ENCODE results near the gene TPX2. TPM values are rescaled to one million over a fixed set of nuclear protein-coding genes. Genes with fewer than 3 reads are reported as not detected.

TPX2 gene
- total and polyA plus RNA-seq, 2 of the 8 experiments (the other 6 are each of a cell fraction or from before 2014, with no cell fraction given) = 43.6 to 125 TPM

DNA sequence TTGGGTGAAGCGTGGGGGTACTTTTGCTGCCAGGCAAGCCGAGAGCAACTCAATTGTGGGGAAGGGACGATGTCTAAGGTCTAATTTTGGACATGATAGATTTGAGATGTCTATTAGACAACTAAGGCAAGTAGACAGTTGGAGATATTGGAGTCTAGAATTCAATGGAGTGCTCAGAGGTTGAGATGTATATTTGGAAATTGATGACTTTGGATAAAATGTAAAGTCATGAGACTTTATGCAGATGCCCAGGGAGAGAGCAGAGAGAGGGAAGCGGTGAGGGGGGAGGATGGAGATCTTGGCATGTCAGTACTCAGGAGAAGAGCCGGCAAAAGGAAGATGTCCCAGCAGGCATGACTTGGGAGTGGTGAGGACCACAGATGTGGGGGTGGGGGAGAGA lies 87.0 kb downstream of the TPX2 start:
- no peak for TF ChIP-seq PHF8 (conservative IDR thresholded peaks at IDR 0.05; ENCODE audit: low read depth, low read length)
- no peak overlapping the region for H2BK12ac ChIP-seq (ENCODE audit: low read depth, low read length)
- H3K9me3 ChIP-seq (ENCODE audit: insufficient read depth in 2 of 2, low read depth in 1 of 2, low read length in 1 of 2) = no peaks in the 10 kb centered on the region
- H2BK15ac ChIP-seq (ENCODE audit: low read length) = no peak overlapping the region
- H3K18ac ChIP-seq (ENCODE audit: extremely low read depth, low read length) = no peak overlapping the region
- no peak overlapping the region for H4K91ac ChIP-seq (replicated peaks; ENCODE audit: insufficient read length, low read length)
- no peaks in the 10 kb centered on the region for H3K79me2 ChIP-seq (ENCODE audit: control insufficient read depth in 1 of 2, insufficient read depth in 2 of 2, low read length in 2 of 2)
- no peak overlapping the region for H3K56ac ChIP-seq (replicated peaks; ENCODE audit: insufficient read length, low read depth, low read length)
- 85% methylated on average over 5 of the region's 5 CpGs; no CpG with 5 or more reads in 1 of the 2 experiments for WGBS, 2 experiments (ENCODE audit: extremely low coverage in 1 of 2, insufficient coverage in 1 of 2, insufficient read length in 1 of 2, insufficient replicate concordance in 2 of 2, low coverage in 1 of 2, low lambda C conversion rate in 2 of 2, missing lambda C conversion rate in 1 of 2)
- H2BK5ac ChIP-seq (ENCODE audit: low read depth, low read length) = no peak overlapping the region
- ChIA-PET POLR2A (ENCODE audit: partially characterized antibody) (interaction anchor here (0.6 kb wide), 2 partner anchors 248 to 270 kb away, joined by 3 to 4 read pairs; no protein-coding TSS in a partner anchor), CTCF (ENCODE audit: partially characterized antibody) (interaction anchor here (0.9 to 6.6 kb wide), 4 partner anchors 9 to 200 kb away, joined by 3 to 73 read pairs (median 34); partner anchors contain the start of gene FOXS1)
- H2BK20ac ChIP-seq (ENCODE audit: low read length) = no peak overlapping the region
- H3K79me1 ChIP-seq (ENCODE audit: low read depth, low read length) = no peaks in the 10 kb centered on the region
- H2AFZ ChIP-seq (ENCODE audit: low read length) = no peak overlapping the region
- no peaks in the 10 kb centered on the region for H3K27me3 ChIP-seq (replicated peaks in 1 of 4; ENCODE audit: control insufficient read depth in 3 of 4, extremely low read depth in 1 of 4, insufficient read depth in 3 of 4, low read length in 3 of 4)
- H3K14ac ChIP-seq (ENCODE audit: insufficient read length) = no peak overlapping the region
- DNase-seq (ENCODE audit: low read depth in 1 of 2, low spot score in 2 of 2) = no peak
- H3K36me3 ChIP-seq (ENCODE audit: control insufficient read depth in 2 of 4, insufficient read depth in 4 of 4, low read length in 3 of 4) = no peaks in the 10 kb centered on the region; a peak in 1 of 8 replicates
- no peak overlapping the region for H3K27ac ChIP-seq (ENCODE audit: low read depth, low read length)
- no peak overlapping the region for H3K4me3 ChIP-seq (ENCODE audit: extremely low read depth in 1 of 4, insufficient read depth in 2 of 4, low read depth in 3 of 4, low read length in 4 of 4)
- H2AK5ac ChIP-seq (ENCODE audit: low read depth, low read length) = no peak overlapping the region
- H3K4me2 ChIP-seq (ENCODE audit: insufficient read depth in 1 of 2, low read depth in 2 of 2, low read length in 2 of 2) = no peak overlapping the region
- no peaks in the 10 kb centered on the region for H4K20me1 ChIP-seq (replicated peaks in 1 of 2; ENCODE audit: control insufficient read depth in 1 of 2, insufficient read depth in 2 of 2, low read length in 2 of 2)
- FAIRE-seq = no peak
- H3K4me1 ChIP-seq (replicated peaks in 1 of 4; ENCODE audit: control insufficient read depth in 3 of 4, insufficient read depth in 4 of 4, low read length in 3 of 4) = peaks cover 0 to 6% (median 2%) of the 10 kb centered on the region in 4 experiments; a peak in 4 of 7 replicates
- no peak overlapping the region for H3K23ac ChIP-seq (ENCODE audit: insufficient read length)
- no peak overlapping the region for H3K4ac ChIP-seq (replicated peaks; ENCODE audit: insufficient read length, low read depth, low read length)
- no peaks in the 10 kb centered on the region for H3K23me2 ChIP-seq (ENCODE audit: low read depth, low read length)
- H3K9ac ChIP-seq (replicated peaks in 1 of 4; ENCODE audit: extremely low read depth in 1 of 4, low read depth in 3 of 4, low read length in 3 of 4) = no peak overlapping the region; a peak in 2 of 7 replicates
- no peak overlapping the region for H4K8ac ChIP-seq (ENCODE audit: extremely low read depth, insufficient read depth, low read length)
- no peak overlapping the region for H4K5ac ChIP-seq (ENCODE audit: insufficient read length, low read depth, low read length)
- no peak overlapping the region for H2BK120ac ChIP-seq (replicated peaks; ENCODE audit: low read depth, low read length)
